Esophagus squamous epithelium (tissue), 4 donors: ENCODE data around the gene KLHL35.

ENCODE experiments used
- POLR2A ChIP-seq, 4 donors: fragments of 450-650 bp; IDR thresholded peaks; one replicate each; pipeline ENCODE4 v1.6.1; 2017; ENCODE audit warnings: antibody characterized with exemption in 4 of 4, mild to moderate bottlenecking in 4 of 4, moderate library complexity in 3 of 4
- TF ChIP-seq, protein P1 (sequence below), 6 experiments: fragments of 450-650 bp in 4 of 6; fragments of 200-600 bp in 2 of 6; sonication (generic) in 2 of 6; IDR thresholded peaks; one replicate each; pipeline ENCODE4 v1.5.1; 2016 to 2019; ENCODE audit warnings: antibody characterized with exemption in 6 of 6, mild to moderate bottlenecking in 4 of 6, moderate library complexity in 4 of 6

DNA sequence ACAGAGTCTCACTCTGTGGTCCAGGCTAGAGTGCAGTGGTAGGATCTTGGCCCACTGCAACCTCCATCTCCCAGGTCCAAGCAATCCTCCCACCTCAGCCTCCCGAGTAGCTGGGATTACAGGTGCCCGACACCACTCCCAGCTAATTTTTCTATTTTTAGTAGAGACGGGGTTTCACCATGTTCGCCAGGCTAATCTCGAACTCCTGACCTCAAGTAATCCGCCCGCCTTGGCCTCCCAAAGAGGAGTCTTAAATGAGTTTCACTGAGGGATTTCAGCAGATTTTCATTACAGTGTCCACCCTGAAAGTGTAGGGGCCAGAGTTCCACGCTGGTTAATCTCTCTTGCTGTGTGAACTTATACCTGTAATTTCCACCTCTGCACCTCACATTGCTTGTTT is 34.1 kb downstream of the KLHL35 start:
- TF ChIP-seq, protein P1, sequence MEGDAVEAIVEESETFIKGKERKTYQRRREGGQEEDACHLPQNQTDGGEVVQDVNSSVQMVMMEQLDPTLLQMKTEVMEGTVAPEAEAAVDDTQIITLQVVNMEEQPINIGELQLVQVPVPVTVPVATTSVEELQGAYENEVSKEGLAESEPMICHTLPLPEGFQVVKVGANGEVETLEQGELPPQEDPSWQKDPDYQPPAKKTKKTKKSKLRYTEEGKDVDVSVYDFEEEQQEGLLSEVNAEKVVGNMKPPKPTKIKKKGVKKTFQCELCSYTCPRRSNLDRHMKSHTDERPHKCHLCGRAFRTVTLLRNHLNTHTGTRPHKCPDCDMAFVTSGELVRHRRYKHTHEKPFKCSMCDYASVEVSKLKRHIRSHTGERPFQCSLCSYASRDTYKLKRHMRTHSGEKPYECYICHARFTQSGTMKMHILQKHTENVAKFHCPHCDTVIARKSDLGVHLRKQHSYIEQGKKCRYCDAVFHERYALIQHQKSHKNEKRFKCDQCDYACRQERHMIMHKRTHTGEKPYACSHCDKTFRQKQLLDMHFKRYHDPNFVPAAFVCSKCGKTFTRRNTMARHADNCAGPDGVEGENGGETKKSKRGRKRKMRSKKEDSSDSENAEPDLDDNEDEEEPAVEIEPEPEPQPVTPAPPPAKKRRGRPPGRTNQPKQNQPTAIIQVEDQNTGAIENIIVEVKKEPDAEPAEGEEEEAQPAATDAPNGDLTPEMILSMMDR (IDR thresholded peaks at IDR 0.05), result no peak
- TF ChIP-seq POLR2A (IDR thresholded peaks at IDR 0.05), result no peak
